HG02870 (cell line): Measurements from ENCODE around the gene SPOCD1.

Experiments
- ATAC-seq: cut with Tn5 transposase; IDR thresholded peaks from one replicate; pipeline ENCODE4 v1.9.1; 2021; ENCODE audit warnings: mild to moderate bottlenecking, moderate library complexity; ENCODE audit not compliant: unreplicated experiment

The SPOCD1 gene

DNA sequence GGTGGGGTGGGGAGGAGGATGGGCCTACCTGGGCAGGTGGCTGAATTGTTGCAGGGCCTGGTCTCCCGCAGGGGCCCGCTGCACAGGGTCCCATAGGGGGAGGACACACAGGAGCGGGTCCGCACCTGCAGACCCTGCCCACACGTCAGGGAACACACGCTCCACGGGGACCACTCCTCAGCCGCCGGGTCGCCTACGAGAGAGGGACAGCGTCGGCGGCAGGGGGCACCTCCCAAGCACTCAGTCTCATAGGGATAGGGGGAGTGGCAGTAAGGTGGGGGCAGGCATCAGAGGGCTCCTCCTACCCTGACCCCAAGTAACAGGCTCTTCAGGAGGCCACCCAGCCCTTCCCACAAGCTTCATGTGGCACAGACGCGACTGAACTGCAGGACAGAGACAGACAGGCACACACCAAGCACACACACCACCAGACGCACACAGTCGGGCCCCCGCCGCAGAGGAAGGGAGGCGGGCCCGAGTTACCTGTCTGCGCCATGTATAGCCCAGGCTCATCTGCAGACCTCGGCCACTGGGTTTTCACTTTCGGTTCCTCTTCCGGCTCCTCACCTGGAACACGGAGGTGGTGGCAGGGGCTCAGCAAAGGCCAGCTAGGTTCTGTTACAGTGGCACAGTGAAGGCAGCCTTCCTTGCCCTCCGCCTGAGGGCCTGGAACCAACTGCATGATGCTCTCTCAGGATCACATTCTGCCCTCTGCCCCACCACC is 71.5 kb downstream of the SPOCD1 start:
- no peak for ATAC-seq

DNA sequence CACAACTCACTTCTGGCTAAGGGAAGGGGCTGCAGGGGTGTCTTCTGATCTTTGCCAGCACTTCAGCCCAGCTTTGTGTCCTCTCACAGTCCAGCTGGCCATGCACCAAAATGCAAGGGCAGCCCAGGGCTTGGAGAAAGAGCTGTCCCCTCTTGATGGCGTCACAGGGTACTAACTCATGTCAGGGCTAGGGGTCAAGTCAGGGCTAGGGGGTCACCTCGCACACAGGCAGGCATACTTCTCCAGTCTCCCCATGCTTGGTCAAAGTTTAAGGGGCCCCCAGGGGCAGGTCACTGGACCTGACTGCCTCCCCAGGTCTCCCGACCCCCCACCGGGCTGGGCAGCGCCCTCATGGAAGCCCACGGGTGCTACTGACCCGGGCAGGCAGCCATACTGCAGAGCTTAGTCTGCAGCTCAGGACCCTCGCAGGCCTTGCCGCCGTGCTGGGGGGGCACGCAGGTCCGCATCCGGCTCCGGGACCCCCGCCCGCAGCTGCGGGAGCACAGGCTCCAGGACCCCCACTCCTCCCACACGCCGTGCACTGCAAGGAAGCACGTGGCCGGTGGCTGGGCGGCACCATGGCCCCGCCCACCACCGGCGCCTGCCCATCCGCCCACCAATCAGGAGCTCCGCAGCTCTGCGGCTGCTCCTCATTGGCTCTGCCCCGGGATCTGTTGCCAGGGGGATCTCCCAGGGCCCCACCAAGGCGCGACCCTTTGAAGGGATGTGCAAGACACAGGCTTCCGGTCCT is 73.2 kb downstream of the SPOCD1 start:
- no peak for ATAC-seq
